ENCODE measurements around the gene WDFY1. TPM values are rescaled to one million over a fixed set of nuclear protein-coding genes. Genes with fewer than 3 reads are reported as not detected.
"Not testable (repeated sequence)": the region's sequence is repeated elsewhere in the genome, so short reads cannot be mapped to it uniquely, and the experiment has no call there.

Gene WDFY1
- total RNA-seq, 4 donors from 2014 or later: 36.9 to 82.0 (median 65.0) TPM

GRCh38 chr2:223943135-223943534 lies 2.0 kb downstream of the WDFY1 start:
- Histone ChIP-seq H3K4me3 (peak overlapping the region in 2 of 4 donors; percentile 98 to 100), H3K36me3 (no peaks in the 10 kb centered on the region), H3K9me3 (no peaks in the 10 kb centered on the region), H3K27me3 (no peaks in the 10 kb centered on the region), H3K4me1 (peaks cover 0 to 26% (median 12%) of the 10 kb centered on the region in 4 donors), H3K27ac (peak overlapping the region in 3 of 4 donors; percentile 93 to 97 (median 97))
- no peak for DNase-seq
- no peak for TF ChIP-seq CTCF (IDR thresholded peaks at IDR 0.05)
- TF ChIP-seq POLR2A (IDR thresholded peaks at IDR 0.05): no peak

- peak overlapping the region in 1 of 4 donors; percentile 18 for H3K27ac ChIP-seq
- H3K9me3 ChIP-seq: no peaks in the 10 kb centered on the region
- TF ChIP-seq POLR2A (IDR thresholded peaks at IDR 0.05) (no peak), CTCF (IDR thresholded peaks at IDR 0.05) (no peak)
- DNase-seq: peak in 2 of 3 donors; percentile 45 to 69
- no peaks in the 10 kb centered on the region for H3K27me3 ChIP-seq
- H3K4me1 ChIP-seq: peaks cover 2 to 34% (median 15%) of the 10 kb centered on the region in 4 donors
- H3K36me3 ChIP-seq: no peaks in the 10 kb centered on the region
- H3K4me3 ChIP-seq: no peak overlapping the region
These were observed 3.4 kb downstream of the WDFY1 start for GRCh38 chr2:223941579-223942277.

GRCh38 chr2:223939438-223939837 lies 5.7 kb downstream of the WDFY1 start:
- not testable (repeated sequence) for H3K9me3 ChIP-seq, DNase-seq, H3K27ac ChIP-seq, H3K27me3 ChIP-seq, H3K36me3 ChIP-seq, H3K4me3 ChIP-seq
- H3K4me1 ChIP-seq: peaks cover 4 to 46% (median 15%) of the 10 kb centered on the region in 4 donors

GRCh38 chr2:223937535-223937934 lies 7.6 kb downstream of the WDFY1 start:
- TF ChIP-seq CTCF (IDR thresholded peaks at IDR 0.05) (no peak), POLR2A (IDR thresholded peaks at IDR 0.05) (no peak)
- Histone ChIP-seq H3K36me3 (no peaks in the 10 kb centered on the region), H3K4me1 (peaks cover 0 to 43% (median 14%) of the 10 kb centered on the region in 4 donors), H3K27ac (no peak overlapping the region), H3K4me3 (no peak overlapping the region), H3K9me3 (no peaks in the 10 kb centered on the region), H3K27me3 (no peaks in the 10 kb centered on the region)
- DNase-seq: no peak

GRCh38 chr2:223936862-223937326 lies 8.2 kb downstream of the WDFY1 start:
- TF ChIP-seq POLR2A (IDR thresholded peaks at IDR 0.05): no peak
- TF ChIP-seq CTCF (IDR thresholded peaks at IDR 0.05): no peak
- no peaks in the 10 kb centered on the region for H3K27me3 ChIP-seq
- no peak for DNase-seq
- no peak overlapping the region for H3K4me3 ChIP-seq
- H3K36me3 ChIP-seq: no peaks in the 10 kb centered on the region
- H3K4me1 ChIP-seq: peaks cover 0 to 43% (median 13%) of the 10 kb centered on the region in 4 donors
- H3K9me3 ChIP-seq: no peaks in the 10 kb centered on the region
- peak overlapping the region in 1 of 4 donors; percentile 19 for H3K27ac ChIP-seq

- Histone ChIP-seq H3K27me3 (no peaks in the 10 kb centered on the region), H3K4me1 (peaks cover 0 to 47% (median 10%) of the 10 kb centered on the region in 4 donors), H3K36me3 (no peaks in the 10 kb centered on the region), H3K9me3 (no peaks in the 10 kb centered on the region), H3K4me3 (no peak overlapping the region), H3K27ac (no peak overlapping the region)
- DNase-seq: no peak
- TF ChIP-seq CTCF (IDR thresholded peaks at IDR 0.05) (no peak), POLR2A (IDR thresholded peaks at IDR 0.05) (no peak)
These were observed 9.5 kb downstream of the WDFY1 start for GRCh38 chr2:223935459-223936125.

Data from Peyer's patch (tissue), 4 donors.